Fibroblast of the aortic adventitia (primary cell): Measurements from ENCODE around the gene ZNF407. TPM values are rescaled to one million over a fixed set of nuclear protein-coding genes. Genes with fewer than 3 reads are reported as not detected.

ENCODE experiments used
- DNase-seq: peaks from one replicate; pipeline ENCODE4 v3.0.0-alpha.2; 2010; ENCODE audit warnings: low read depth
- H3K4me3 ChIP-seq: 2 replicates; pipeline ENCODE4 v1.5.1; 2011; ENCODE audit warnings: low read depth, mild to moderate bottlenecking, control low read depth, low read length, moderate library complexity
- total RNA-seq: library from RNA; depleted of rRNA; stranded (reverse); fragments of >200 nt; gene quantifications from 2 replicates; pipeline ENCODE4 v1.2.3, GENCODE V29; 2012; ENCODE audit warnings: low replicate concordance
- TF ChIP-seq, protein P1 (sequence below): IDR thresholded peaks from 2 replicates; pipeline ENCODE4 v1.5.1; 2011; ENCODE audit warnings: mild to moderate bottlenecking, low read length, control low read depth, inconsistent platforms; ENCODE audit not compliant: insufficient read depth

The ZNF407 gene
- total RNA-seq, 1 donor = 21.7 TPM

DNA sequence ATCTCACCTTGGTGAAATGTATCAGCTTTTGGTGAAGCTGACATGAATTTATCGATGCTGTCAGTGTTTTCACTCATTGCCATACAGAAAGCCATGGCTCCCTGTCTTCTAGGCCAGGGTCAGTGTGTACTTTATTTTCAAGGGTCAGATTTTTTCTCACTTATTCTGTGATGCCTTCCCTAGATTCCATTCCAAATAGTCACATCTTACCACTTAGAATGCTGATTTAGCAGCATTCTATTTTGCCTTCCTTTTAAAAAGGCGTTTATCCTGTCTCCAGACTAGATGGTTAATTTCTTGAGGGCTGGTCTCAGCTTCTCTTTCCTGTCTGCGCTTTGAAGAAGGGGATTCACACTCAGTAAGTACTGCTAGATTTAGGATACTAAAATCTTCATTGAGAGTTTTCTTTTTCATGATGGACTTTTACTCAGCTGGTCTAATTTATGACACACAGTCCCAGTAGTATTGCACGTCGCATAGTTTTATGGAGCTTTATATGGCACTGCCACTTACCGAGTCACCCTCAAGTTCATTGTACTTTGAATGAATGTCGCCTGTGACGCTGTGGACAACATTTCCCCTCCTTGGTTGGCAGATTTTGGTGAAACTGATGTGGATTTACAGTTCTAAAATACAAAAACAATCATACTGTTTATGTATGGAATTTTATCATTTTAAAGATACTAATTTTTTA, 194.0 kb downstream of the ZNF407 start:
- DNase-seq = no peak
- TF ChIP-seq, protein P1, sequence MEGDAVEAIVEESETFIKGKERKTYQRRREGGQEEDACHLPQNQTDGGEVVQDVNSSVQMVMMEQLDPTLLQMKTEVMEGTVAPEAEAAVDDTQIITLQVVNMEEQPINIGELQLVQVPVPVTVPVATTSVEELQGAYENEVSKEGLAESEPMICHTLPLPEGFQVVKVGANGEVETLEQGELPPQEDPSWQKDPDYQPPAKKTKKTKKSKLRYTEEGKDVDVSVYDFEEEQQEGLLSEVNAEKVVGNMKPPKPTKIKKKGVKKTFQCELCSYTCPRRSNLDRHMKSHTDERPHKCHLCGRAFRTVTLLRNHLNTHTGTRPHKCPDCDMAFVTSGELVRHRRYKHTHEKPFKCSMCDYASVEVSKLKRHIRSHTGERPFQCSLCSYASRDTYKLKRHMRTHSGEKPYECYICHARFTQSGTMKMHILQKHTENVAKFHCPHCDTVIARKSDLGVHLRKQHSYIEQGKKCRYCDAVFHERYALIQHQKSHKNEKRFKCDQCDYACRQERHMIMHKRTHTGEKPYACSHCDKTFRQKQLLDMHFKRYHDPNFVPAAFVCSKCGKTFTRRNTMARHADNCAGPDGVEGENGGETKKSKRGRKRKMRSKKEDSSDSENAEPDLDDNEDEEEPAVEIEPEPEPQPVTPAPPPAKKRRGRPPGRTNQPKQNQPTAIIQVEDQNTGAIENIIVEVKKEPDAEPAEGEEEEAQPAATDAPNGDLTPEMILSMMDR = no peak
- no peak overlapping the region for H3K4me3 ChIP-seq

DNA sequence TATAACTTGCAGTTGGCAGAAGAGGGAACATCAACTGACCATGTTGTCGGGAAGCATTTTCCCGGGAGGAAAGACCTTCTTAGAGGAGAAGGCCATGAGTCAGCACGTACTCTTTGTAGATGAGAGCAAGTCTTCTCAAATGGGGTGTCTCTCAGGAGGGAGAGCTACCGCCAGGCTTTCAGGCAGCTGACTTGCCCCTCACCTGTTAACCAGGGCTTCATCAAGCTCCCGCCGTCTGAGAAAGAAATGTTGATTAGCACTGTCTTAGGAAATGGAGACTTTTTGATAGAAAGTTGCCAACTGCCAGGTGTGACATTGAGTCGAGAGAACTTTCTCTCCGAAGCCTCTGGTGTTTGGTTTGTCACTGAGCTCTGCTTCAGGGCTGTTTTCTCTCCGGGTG, 196.1 kb downstream of the ZNF407 start:
- DNase-seq = no peak
- TF ChIP-seq, protein P1 = no peak
- no peak overlapping the region for H3K4me3 ChIP-seq

DNA sequence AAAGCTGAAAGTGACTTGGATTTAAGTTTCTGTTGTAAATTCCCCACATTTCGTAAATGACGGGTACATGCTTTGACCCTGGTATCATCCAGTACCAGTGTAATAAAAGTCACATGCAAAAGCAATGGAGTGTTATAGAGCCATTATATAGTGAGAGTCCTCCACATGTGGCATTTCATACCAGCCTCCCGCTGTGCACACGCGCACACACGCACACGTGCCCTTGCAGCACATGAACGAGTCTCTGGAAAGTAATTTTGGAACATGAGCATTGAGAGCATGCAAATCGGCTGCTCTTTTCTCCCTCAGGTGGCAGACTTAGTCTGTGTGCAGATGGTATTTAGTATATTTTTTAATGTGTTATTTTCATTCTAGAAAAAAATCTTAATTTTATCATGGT, 198.1 kb downstream of the ZNF407 start:
- TF ChIP-seq, protein P1 = no peak
- no peak for DNase-seq
- H3K4me3 ChIP-seq = no peak overlapping the region

DNA sequence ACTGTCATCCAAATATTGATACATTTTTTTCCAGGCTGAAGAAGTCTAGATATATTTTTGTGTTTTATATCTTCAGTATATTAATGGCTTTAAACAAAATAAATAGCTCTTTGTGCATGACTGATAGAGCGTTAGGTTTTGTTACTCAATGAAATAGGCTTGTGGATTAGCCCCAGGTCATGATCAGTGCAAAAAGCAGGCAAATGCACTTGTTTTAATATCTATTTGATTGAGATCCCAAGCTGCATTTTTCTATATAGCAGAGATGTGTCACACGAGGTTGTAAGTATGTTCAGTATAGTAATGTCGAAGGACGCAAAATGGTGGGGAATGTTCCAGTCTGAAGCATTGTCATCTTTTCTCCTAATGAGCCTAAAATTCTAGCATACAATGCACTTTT, 198.5 kb downstream of the ZNF407 start:
- TF ChIP-seq, protein P1 = no peak
- H3K4me3 ChIP-seq = no peak overlapping the region
- no peak for DNase-seq

DNA sequence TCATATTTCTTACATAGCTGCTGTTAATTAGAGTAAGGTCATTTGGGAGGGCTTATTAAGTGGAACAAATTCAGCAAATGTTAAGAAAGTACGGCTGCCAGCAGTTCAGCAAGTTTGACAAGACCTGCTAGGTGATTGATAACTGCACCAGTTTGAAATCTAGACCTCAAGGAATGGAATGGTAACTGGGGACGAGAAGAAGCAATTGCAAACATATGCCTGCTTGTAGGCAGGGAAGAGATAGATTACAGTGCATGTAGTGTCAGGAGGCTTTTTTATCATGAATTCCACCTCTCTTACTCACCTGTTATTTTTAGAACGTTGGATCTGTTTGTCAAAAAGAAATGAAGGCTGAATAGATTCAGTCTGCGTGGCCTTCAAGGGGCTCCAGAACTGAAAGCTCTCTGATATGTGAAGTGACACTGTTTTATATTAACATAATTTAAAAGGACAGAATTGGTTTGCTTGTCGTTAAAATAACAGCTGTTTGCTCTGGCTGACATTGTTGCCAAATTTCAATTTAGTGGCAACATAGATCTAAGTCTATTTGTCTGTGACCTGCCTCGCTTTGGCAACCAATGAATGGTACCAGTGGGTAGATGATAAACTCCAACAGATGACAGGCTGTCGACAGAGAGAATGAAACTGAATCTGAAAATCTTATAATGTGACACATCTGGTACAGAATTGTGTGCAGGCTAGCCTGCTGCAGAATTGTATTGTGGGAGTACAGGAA, 199.3 kb downstream of the ZNF407 start:
- TF ChIP-seq, protein P1 = no peak
- peak overlapping the region; percentile 39 for H3K4me3 ChIP-seq
- DNase-seq = peak; percentile 79

DNA sequence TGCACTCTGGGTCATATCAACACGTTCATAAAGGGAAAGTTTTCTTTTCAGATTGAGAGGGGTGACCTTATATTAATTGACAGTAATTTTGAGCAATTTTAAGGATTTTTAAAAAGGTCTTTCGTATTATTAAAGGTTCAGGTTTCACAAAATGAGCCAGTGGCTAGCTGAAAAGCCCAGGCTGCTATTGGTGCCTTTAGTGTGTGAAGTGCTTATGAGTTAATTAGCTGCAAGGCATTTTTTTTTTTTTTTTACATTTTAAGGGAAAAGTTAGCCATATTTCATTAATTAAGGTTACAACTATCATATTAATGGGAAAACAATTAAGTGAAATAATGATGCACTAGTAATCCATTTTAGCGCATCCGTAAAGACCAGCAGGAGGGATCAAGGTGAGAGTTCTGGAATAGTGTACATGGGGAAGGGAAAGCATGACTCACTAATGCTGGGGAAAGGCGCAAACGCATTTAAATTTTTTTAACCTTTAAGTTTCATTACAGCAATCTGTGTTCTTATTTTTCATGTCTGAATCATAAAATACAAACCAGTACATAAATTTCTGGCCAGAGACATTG, 200.0 kb downstream of the ZNF407 start:
- TF ChIP-seq, protein P1 = no peak
- H3K4me3 ChIP-seq = no peak overlapping the region
- no peak for DNase-seq
